ENCODE results near the gene LLGL2. TPM values are rescaled to one million over a fixed set of nuclear protein-coding genes. Genes with fewer than 3 reads are reported as not detected.

Gene LLGL2
- total RNA-seq, 1 donor from 2014 or later: 16.6 TPM

- H3K36me3 Mint-ChIP-seq: peaks cover 10% of the 10 kb centered on the region
- no peak overlapping the region for H3K27ac ChIP-seq
- H3K9me3 Mint-ChIP-seq: no peaks in the 10 kb centered on the region
- H3K4me3 ChIP-seq: no peak overlapping the region
- peak; percentile 67 for DNase-seq (ENCODE audit: low spot score)
- H3K79me2 ChIP-seq (ENCODE audit: low read depth): no peaks in the 10 kb centered on the region
- no peaks in the 10 kb centered on the region for H3F3A ChIP-seq (ENCODE audit: low read depth)
- H3K9ac ChIP-seq: no peak overlapping the region
- H3K27me3 ChIP-seq: no peaks in the 10 kb centered on the region
- no peaks in the 10 kb centered on the region for H3K9me3 ChIP-seq (ENCODE audit: low read depth)
- H3K27ac Mint-ChIP-seq: no peak overlapping the region
- no peak overlapping the region for H3K4me3 Mint-ChIP-seq
- TF ChIP-seq EZH2phosphoT487 (IDR thresholded peaks at IDR 0.05): no peak
- TF ChIP-seq CTCF (IDR thresholded peaks at IDR 0.05): peak; percentile 67
- H3K36me3 ChIP-seq: no peaks in the 10 kb centered on the region
- H3K4me1 ChIP-seq: no peaks in the 10 kb centered on the region
- H3K27me3 Mint-ChIP-seq (ENCODE audit: insufficient read depth, low read depth): peaks cover 2% of the 10 kb centered on the region
- no peak overlapping the region for H2AFZ ChIP-seq (replicated peaks)
- H3K4me2 ChIP-seq: no peak overlapping the region
- no peaks in the 10 kb centered on the region for H3K4me1 Mint-ChIP-seq
- H4K20me1 ChIP-seq (ENCODE audit: low read depth): peaks cover 5% of the 10 kb centered on the region
Observed at GRCh38 chr17:75504347-75505151, 20.9 kb upstream of the LLGL2 start.

- Histone ChIP-seq H3K4me3 (no peak overlapping the region), H3K36me3 (no peaks in the 10 kb centered on the region), H4K20me1 (ENCODE audit: low read depth) (no peaks in the 10 kb centered on the region), H3K9ac (no peak overlapping the region), H3K9me3 (ENCODE audit: low read depth) (no peaks in the 10 kb centered on the region), H3K27ac (no peak overlapping the region), H3K4me2 (no peak overlapping the region), H3F3A (ENCODE audit: low read depth) (no peaks in the 10 kb centered on the region), H3K79me2 (ENCODE audit: low read depth) (no peaks in the 10 kb centered on the region), H2AFZ (replicated peaks) (no peak overlapping the region), H3K4me1 (no peaks in the 10 kb centered on the region), H3K27me3 (no peaks in the 10 kb centered on the region)
- Mint-ChIP-seq H3K9me3 (no peaks in the 10 kb centered on the region), H3K4me1 (no peaks in the 10 kb centered on the region), H3K4me3 (no peak overlapping the region), H3K36me3 (peaks cover 8% of the 10 kb centered on the region), H3K27ac (no peak overlapping the region), H3K27me3 (ENCODE audit: insufficient read depth, low read depth) (peaks cover 2% of the 10 kb centered on the region)
- no peak for DNase-seq (ENCODE audit: low spot score)
- no peak for TF ChIP-seq EZH2phosphoT487 (IDR thresholded peaks at IDR 0.05)
- TF ChIP-seq EZH2 (IDR thresholded peaks at IDR 0.05): no peak
- no peak for TF ChIP-seq CTCF (IDR thresholded peaks at IDR 0.05)
Observed at GRCh38 chr17:75505152-75505409, 20.4 kb upstream of the LLGL2 start.

- H3K27ac Mint-ChIP-seq: no peak overlapping the region
- H4K20me1 ChIP-seq (ENCODE audit: low read depth): no peaks in the 10 kb centered on the region
- no peaks in the 10 kb centered on the region for H3K9me3 Mint-ChIP-seq
Observed at GRCh38 chr17:75505640-75506039, 19.9 kb upstream of the LLGL2 start.

More at GRCh38 chr17:75505640-75506039, 19.9 kb upstream of the LLGL2 start:
- H3K4me1 Mint-ChIP-seq: no peaks in the 10 kb centered on the region
- Histone ChIP-seq H3K4me2 (no peak overlapping the region), H3K27me3 (no peaks in the 10 kb centered on the region), H3K4me3 (no peak overlapping the region), H3K4me1 (no peaks in the 10 kb centered on the region), H3K9ac (no peak overlapping the region), H3K27ac (no peak overlapping the region), H3K9me3 (ENCODE audit: low read depth) (no peaks in the 10 kb centered on the region), H3K36me3 (no peaks in the 10 kb centered on the region), H3K79me2 (ENCODE audit: low read depth) (no peaks in the 10 kb centered on the region), H2AFZ (replicated peaks) (no peak overlapping the region), H3F3A (ENCODE audit: low read depth) (no peaks in the 10 kb centered on the region)
- TF ChIP-seq EZH2 (IDR thresholded peaks at IDR 0.05) (no peak), EZH2phosphoT487 (IDR thresholded peaks at IDR 0.05) (no peak), CTCF (IDR thresholded peaks at IDR 0.05) (no peak)
- no peak overlapping the region for H3K4me3 Mint-ChIP-seq
- peaks cover 8% of the 10 kb centered on the region for H3K36me3 Mint-ChIP-seq
- peaks cover 2% of the 10 kb centered on the region for H3K27me3 Mint-ChIP-seq (ENCODE audit: insufficient read depth, low read depth)
- DNase-seq (ENCODE audit: low spot score): no peak

Data from neural progenitor cell (in vitro differentiated cells).